Activated naive CD8-positive, alpha-beta T cell treated with anti-CD3 and anti-CD28 coated beads, Interleukin-2, amount 50 U/mL, for 24 hours (primary cell): ENCODE results near the gene PHLPP2.
"Not testable (repeated sequence)": the region's sequence is repeated elsewhere in the genome, so short reads cannot be mapped to it uniquely, and the experiment has no call there.

Experiments used
- ATAC-seq: fragments of 150-1000 bp; cut with Tn5 transposase; one replicate; pipeline ENCODE4 v1.10.0; 2021
- DNase-seq: peaks from one replicate; pipeline ENCODE4 v3.0.0; 2021
- H3K27ac Mint-ChIP-seq: one replicate; pipeline ENCODE4 v1.8.0; 2021; ENCODE audit warnings: mild to moderate bottlenecking, mixed read lengths
- H3K27me3 Mint-ChIP-seq: one replicate; pipeline ENCODE4 v1.8.0; 2021; ENCODE audit warnings: mixed read lengths
- H3K36me3 Mint-ChIP-seq: one replicate; pipeline ENCODE4 v1.8.0; 2021; ENCODE audit warnings: low read depth, mixed read lengths
- H3K4me1 Mint-ChIP-seq: one replicate; pipeline ENCODE4 v1.8.0; 2021; ENCODE audit warnings: mixed read lengths
- H3K4me3 Mint-ChIP-seq: one replicate; pipeline ENCODE4 v1.8.0; 2021; ENCODE audit warnings: mild to moderate bottlenecking, moderate library complexity, mixed read lengths
- H3K9me3 Mint-ChIP-seq: one replicate; pipeline ENCODE4 v1.8.0; 2021; ENCODE audit warnings: mixed read lengths

Gene PHLPP2

GRCh38 chr16:71703333-71703732 is 21.2 kb downstream of the PHLPP2 start:
- ATAC-seq (no peak), DNase-seq (no peak)
- H3K4me1 Mint-ChIP-seq: peaks cover 2% of the 10 kb centered on the region
- H3K36me3 Mint-ChIP-seq: peaks cover 10% of the 10 kb centered on the region
- H3K27me3 Mint-ChIP-seq: no peaks in the 10 kb centered on the region
- no peak overlapping the region for H3K27ac Mint-ChIP-seq
- H3K9me3 Mint-ChIP-seq: no peaks in the 10 kb centered on the region
- H3K4me3 Mint-ChIP-seq: no peak overlapping the region

- Mint-ChIP-seq H3K27ac (no peak overlapping the region), H3K36me3 (peaks cover 10% of the 10 kb centered on the region), H3K4me3 (no peak overlapping the region), H3K4me1 (peaks cover 5% of the 10 kb centered on the region), H3K27me3 (no peaks in the 10 kb centered on the region), H3K9me3 (no peaks in the 10 kb centered on the region)
- ATAC-seq (no peak), DNase-seq (no peak)
Measured at GRCh38 chr16:71700831-71701230, 23.7 kb downstream of the PHLPP2 start.

- Mint-ChIP-seq H3K36me3 (peaks cover 10% of the 10 kb centered on the region), H3K4me3 (no peak overlapping the region), H3K9me3 (no peaks in the 10 kb centered on the region), H3K27me3 (no peaks in the 10 kb centered on the region), H3K27ac (no peak overlapping the region), H3K4me1 (peaks cover 7% of the 10 kb centered on the region)
- no peak for ATAC-seq
- no peak for DNase-seq
Measured at GRCh38 chr16:71698491-71698890, 26.0 kb downstream of the PHLPP2 start.

- no peaks in the 10 kb centered on the region for H3K9me3 Mint-ChIP-seq
- peaks cover 9% of the 10 kb centered on the region for H3K4me1 Mint-ChIP-seq
- ATAC-seq (no peak), DNase-seq (no peak)
- peaks cover 18% of the 10 kb centered on the region for H3K36me3 Mint-ChIP-seq
- no peak overlapping the region for H3K27ac Mint-ChIP-seq
- H3K27me3 Mint-ChIP-seq: no peaks in the 10 kb centered on the region
- no peak overlapping the region for H3K4me3 Mint-ChIP-seq
Measured at GRCh38 chr16:71693164-71693563, 31.3 kb downstream of the PHLPP2 start.

GRCh38 chr16:71689901-71690300 is 34.6 kb downstream of the PHLPP2 start:
- peaks cover 5% of the 10 kb centered on the region for H3K4me1 Mint-ChIP-seq
- H3K4me3 Mint-ChIP-seq: no peak overlapping the region
- no peaks in the 10 kb centered on the region for H3K27me3 Mint-ChIP-seq
- peaks cover 20% of the 10 kb centered on the region for H3K36me3 Mint-ChIP-seq
- ATAC-seq (no peak), DNase-seq (no peak)
- H3K27ac Mint-ChIP-seq: no peak overlapping the region
- H3K9me3 Mint-ChIP-seq: no peaks in the 10 kb centered on the region

- ATAC-seq: no peak
- DNase-seq: no peak
- no peak overlapping the region for H3K27ac Mint-ChIP-seq
- peaks cover 33% of the 10 kb centered on the region for H3K36me3 Mint-ChIP-seq
- no peaks in the 10 kb centered on the region for H3K4me1 Mint-ChIP-seq
- H3K9me3 Mint-ChIP-seq: no peaks in the 10 kb centered on the region
- H3K27me3 Mint-ChIP-seq: no peaks in the 10 kb centered on the region
- no peak overlapping the region for H3K4me3 Mint-ChIP-seq
Measured at GRCh38 chr16:71687861-71688260, 36.6 kb downstream of the PHLPP2 start.

- H3K27ac Mint-ChIP-seq, ATAC-seq, H3K4me3 Mint-ChIP-seq, H3K9me3 Mint-ChIP-seq, H3K4me1 Mint-ChIP-seq, H3K27me3 Mint-ChIP-seq, DNase-seq: not testable (repeated sequence)
- H3K36me3 Mint-ChIP-seq: peaks cover 35% of the 10 kb centered on the region
Measured at GRCh38 chr16:71684280-71684679, 40.2 kb downstream of the PHLPP2 start.

- Mint-ChIP-seq H3K4me3 (no peak overlapping the region), H3K27ac (no peak overlapping the region), H3K4me1 (no peaks in the 10 kb centered on the region), H3K9me3 (no peaks in the 10 kb centered on the region), H3K36me3 (peaks cover 39% of the 10 kb centered on the region), H3K27me3 (no peaks in the 10 kb centered on the region)
- no peak for ATAC-seq
- no peak for DNase-seq
Measured at GRCh38 chr16:71681360-71681759, 43.1 kb downstream of the PHLPP2 start.

- Mint-ChIP-seq H3K27ac (no peak overlapping the region), H3K9me3 (no peaks in the 10 kb centered on the region), H3K36me3 (peaks cover 43% of the 10 kb centered on the region), H3K4me3 (no peak overlapping the region), H3K4me1 (peaks cover 4% of the 10 kb centered on the region), H3K27me3 (no peaks in the 10 kb centered on the region)
- no peak for DNase-seq
- no peak for ATAC-seq
Measured at GRCh38 chr16:71676236-71676635, 48.3 kb downstream of the PHLPP2 start.

- Mint-ChIP-seq H3K4me1 (peaks cover 4% of the 10 kb centered on the region), H3K9me3 (no peaks in the 10 kb centered on the region), H3K36me3 (peaks cover 41% of the 10 kb centered on the region), H3K27ac (no peak overlapping the region), H3K27me3 (no peaks in the 10 kb centered on the region), H3K4me3 (no peak overlapping the region)
- DNase-seq: no peak
- ATAC-seq: no peak
Measured at GRCh38 chr16:71675380-71675779, 49.1 kb downstream of the PHLPP2 start.

GRCh38 chr16:71674229-71674628 is 50.3 kb downstream of the PHLPP2 start:
- no peaks in the 10 kb centered on the region for H3K27me3 Mint-ChIP-seq
- ATAC-seq (no peak), DNase-seq (no peak)

GRCh38 chr16:71673582-71673973 is 50.9 kb downstream of the PHLPP2 start:
- no peaks in the 10 kb centered on the region for H3K9me3 Mint-ChIP-seq
- no peaks in the 10 kb centered on the region for H3K27me3 Mint-ChIP-seq
- ATAC-seq (no peak), DNase-seq (no peak)
- H3K4me3 Mint-ChIP-seq: no peak overlapping the region
- H3K27ac Mint-ChIP-seq: no peak overlapping the region
- H3K36me3 Mint-ChIP-seq: peaks cover 42% of the 10 kb centered on the region
- H3K4me1 Mint-ChIP-seq: peaks cover 4% of the 10 kb centered on the region

More at GRCh38 chr16:71674229-71674628, 50.3 kb downstream of the PHLPP2 start:
- Mint-ChIP-seq H3K4me3 (no peak overlapping the region), H3K9me3 (no peaks in the 10 kb centered on the region), H3K27ac (no peak overlapping the region), H3K4me1 (peaks cover 4% of the 10 kb centered on the region), H3K36me3 (peaks cover 41% of the 10 kb centered on the region)

GRCh38 chr16:71672803-71673581 is 51.5 kb downstream of the PHLPP2 start:
- Mint-ChIP-seq H3K9me3 (no peaks in the 10 kb centered on the region), H3K27me3 (no peaks in the 10 kb centered on the region), H3K4me1 (peaks cover 4% of the 10 kb centered on the region), H3K27ac (no peak overlapping the region), H3K36me3 (peaks cover 38% of the 10 kb centered on the region), H3K4me3 (no peak overlapping the region)
- ATAC-seq: no peak
- no peak for DNase-seq

- no peak overlapping the region for H3K27ac Mint-ChIP-seq
Measured at GRCh38 chr16:71672125-71672524, 52.4 kb downstream of the PHLPP2 start.

GRCh38 chr16:71671165-71671564 is 53.3 kb downstream of the PHLPP2 start:
- Mint-ChIP-seq H3K4me1 (peaks cover 4% of the 10 kb centered on the region), H3K27me3 (no peaks in the 10 kb centered on the region), H3K9me3 (no peaks in the 10 kb centered on the region), H3K36me3 (peaks cover 47% of the 10 kb centered on the region), H3K27ac (no peak overlapping the region), H3K4me3 (no peak overlapping the region)
- DNase-seq: no peak
- ATAC-seq: no peak

More at GRCh38 chr16:71672125-71672524, 52.4 kb downstream of the PHLPP2 start:
- Mint-ChIP-seq H3K27me3 (no peaks in the 10 kb centered on the region), H3K9me3 (no peaks in the 10 kb centered on the region), H3K4me3 (no peak overlapping the region), H3K36me3 (peaks cover 42% of the 10 kb centered on the region), H3K4me1 (peaks cover 4% of the 10 kb centered on the region)
- ATAC-seq: no peak
- DNase-seq: no peak
